Transverse colon (tissue), 3 donors: ENCODE results near the gene SCT.

ENCODE experiments used
- EP300 ChIP-seq: sonication (generic); formaldehyde crosslinking; IDR thresholded peaks from one replicate; pipeline ENCODE4 v1.6.1; 2017; ENCODE audit warnings: antibody characterized with exemption, low read depth
- POLR2A ChIP-seq: fragments of 450-650 bp; IDR thresholded peaks from one replicate; pipeline ENCODE4 v1.6.1; 2016; ENCODE audit warnings: antibody characterized with exemption, mild to moderate bottlenecking, moderate library complexity
- TF ChIP-seq, protein P1 (sequence below), 5 experiments: fragments of 200-600 bp in 3 of 5; fragments of 450-650 bp in 2 of 5; sonication (generic) in 3 of 5; IDR thresholded peaks; 1 replicate in 2 of 5; 2 replicates in 3 of 5; pipeline ENCODE4 v1.5.1; 2016 to 2017; ENCODE audit warnings: antibody characterized with exemption in 5 of 5, inconsistent platforms in 3 of 5, mild to moderate bottlenecking in 2 of 5, moderate library complexity in 1 of 5

DNA sequence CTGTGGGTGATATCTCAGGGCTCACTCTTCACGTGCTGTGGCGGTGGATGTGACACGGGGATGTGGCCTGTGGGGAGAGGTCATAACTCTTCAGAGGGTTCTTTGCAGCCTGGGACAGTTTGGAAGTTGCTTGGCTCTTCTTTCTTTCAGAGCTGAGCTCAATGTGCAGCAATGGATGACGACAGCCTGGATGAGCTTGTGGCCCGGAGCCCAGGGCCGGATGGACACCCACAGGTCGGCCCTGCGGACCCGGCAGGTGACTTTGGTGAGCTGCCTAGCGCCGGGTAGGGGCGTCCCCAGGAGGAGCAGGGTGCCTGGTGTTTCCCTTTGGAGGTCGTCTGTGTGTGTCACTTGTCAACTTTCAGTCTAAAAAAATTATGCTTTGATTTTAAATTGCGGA lies 45.6 kb downstream of the SCT start:
- TF ChIP-seq, protein P1, sequence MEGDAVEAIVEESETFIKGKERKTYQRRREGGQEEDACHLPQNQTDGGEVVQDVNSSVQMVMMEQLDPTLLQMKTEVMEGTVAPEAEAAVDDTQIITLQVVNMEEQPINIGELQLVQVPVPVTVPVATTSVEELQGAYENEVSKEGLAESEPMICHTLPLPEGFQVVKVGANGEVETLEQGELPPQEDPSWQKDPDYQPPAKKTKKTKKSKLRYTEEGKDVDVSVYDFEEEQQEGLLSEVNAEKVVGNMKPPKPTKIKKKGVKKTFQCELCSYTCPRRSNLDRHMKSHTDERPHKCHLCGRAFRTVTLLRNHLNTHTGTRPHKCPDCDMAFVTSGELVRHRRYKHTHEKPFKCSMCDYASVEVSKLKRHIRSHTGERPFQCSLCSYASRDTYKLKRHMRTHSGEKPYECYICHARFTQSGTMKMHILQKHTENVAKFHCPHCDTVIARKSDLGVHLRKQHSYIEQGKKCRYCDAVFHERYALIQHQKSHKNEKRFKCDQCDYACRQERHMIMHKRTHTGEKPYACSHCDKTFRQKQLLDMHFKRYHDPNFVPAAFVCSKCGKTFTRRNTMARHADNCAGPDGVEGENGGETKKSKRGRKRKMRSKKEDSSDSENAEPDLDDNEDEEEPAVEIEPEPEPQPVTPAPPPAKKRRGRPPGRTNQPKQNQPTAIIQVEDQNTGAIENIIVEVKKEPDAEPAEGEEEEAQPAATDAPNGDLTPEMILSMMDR (IDR thresholded peaks at IDR 0.05), result no peak
- TF ChIP-seq POLR2A (no peak), EP300 (no peak)
